SH-SY5Y (cell line): ENCODE data around the gene DDX28.

Experiments
- GATA2 ChIP-seq: IDR thresholded peaks from 2 replicates; pipeline ENCODE4 v1.6.1; 2011; ENCODE audit warnings: mild to moderate bottlenecking, low read depth, low read length
- GATA3 ChIP-seq: IDR thresholded peaks from 2 replicates; pipeline ENCODE4 v1.6.1; 2011; ENCODE audit warnings: low read depth, mild to moderate bottlenecking, low read length, moderate library complexity

The DDX28 gene

DNA sequence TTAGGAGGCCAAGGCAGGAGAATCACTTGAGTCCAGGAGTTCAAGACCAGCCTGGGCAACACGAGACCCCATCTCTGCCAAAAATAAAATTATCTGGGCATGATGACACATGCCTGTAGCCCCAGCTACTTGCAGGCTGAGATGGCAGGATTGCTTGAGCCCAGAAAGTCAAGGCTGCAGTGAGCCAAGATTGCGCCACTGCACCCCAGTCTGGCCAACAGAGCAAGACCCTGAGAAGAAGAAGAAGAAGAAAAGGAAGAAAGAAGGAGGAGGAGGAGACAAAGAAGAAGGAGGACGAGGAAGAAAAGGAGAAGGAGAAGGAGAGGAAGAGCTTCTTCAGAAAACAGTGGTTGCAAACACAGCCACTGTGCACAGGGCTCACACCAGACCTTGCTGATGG is 34.4 kb downstream of the DDX28 start:
- no peak for TF ChIP-seq GATA2
- no peak for TF ChIP-seq GATA3

DNA sequence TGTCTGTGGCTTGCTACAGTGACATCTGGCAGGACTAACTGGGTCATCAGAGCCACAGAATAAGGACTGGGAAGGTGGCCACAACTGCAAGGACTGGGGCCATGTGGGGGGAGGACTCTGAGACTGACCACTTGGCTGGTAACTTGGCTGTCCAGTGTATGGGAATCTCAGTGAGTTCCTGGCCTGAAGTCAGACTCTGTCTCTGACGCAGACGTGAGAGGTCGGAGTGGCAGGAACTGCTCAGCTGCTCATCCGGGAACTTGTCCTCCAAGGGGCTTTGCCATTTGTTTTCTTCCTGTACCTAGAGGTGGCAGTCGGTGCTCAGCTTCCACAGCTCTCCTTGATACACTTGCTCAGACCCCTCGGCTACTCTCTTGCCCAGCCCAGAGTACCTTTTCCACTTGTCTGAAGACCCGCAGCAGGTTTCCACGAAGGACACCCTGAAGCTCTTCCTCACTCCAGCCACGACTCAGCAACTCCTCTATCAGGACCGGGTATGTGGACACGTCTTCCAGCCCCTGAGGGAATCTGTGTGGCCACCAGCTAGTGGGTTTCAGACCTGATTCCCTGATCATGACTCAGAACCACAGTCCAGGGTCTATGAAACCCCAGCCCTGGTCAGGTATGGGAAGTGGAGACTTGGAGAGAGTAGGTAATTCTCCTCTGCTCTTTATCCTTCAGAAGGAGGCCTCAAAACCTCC is 35.4 kb downstream of the DDX28 start:
- no peak for TF ChIP-seq GATA2
- no peak for TF ChIP-seq GATA3

DNA sequence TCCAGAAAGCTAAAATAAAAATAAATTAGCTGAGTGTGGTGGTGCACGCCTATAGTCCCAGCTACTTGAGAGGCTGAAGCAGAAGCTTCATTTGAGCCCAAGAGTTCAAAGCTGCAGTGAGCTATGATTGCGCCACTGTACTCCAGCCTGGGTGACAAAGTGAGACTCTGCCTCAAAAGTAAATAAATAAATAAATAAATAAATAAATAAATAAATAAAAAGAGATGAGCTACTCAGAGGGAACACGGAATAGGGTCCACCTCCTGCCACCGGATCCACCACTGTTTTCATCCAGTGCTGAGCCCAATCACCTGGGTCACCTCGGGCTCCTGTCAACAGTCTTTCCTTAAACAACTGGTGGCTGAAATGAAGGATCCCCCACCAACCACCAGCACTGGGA is 36.1 kb downstream of the DDX28 start:
- no peak for TF ChIP-seq GATA2
- no peak for TF ChIP-seq GATA3

DNA sequence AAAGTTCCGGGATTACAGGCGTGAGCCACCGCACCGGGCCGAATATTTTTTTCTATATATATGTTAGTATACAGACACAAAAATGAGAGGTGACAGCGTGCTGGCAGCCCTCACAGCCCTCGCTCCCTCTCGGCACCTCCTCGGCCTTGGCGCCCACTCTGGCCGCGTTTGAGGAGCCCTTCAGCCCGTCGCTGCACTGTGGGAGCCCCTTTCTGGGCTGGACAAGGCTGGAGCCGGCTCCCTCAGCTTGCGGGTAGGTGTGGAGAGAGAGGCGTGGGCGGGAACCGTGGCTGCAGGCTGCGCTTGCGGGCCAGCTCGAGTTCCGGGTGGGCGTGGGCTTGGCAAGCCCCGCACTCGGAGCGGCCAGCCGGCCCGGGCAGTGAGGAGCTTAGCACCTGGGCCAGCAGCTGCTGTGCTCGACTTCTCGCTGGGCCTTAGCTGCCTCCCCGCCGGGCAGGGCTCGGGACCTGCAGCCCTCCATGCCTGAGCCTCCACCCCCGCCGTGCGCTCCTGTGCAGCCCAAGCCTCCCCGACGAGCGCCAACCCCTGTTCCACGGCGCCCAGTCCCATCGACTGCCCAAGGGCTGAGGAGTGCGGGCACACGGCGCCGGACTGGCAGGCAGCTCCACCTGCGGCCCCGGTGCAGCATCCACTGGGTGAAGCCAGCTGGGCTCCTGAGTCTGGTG is 40.9 kb downstream of the DDX28 start:
- TF ChIP-seq GATA2 (no peak), GATA3 (no peak)

DNA sequence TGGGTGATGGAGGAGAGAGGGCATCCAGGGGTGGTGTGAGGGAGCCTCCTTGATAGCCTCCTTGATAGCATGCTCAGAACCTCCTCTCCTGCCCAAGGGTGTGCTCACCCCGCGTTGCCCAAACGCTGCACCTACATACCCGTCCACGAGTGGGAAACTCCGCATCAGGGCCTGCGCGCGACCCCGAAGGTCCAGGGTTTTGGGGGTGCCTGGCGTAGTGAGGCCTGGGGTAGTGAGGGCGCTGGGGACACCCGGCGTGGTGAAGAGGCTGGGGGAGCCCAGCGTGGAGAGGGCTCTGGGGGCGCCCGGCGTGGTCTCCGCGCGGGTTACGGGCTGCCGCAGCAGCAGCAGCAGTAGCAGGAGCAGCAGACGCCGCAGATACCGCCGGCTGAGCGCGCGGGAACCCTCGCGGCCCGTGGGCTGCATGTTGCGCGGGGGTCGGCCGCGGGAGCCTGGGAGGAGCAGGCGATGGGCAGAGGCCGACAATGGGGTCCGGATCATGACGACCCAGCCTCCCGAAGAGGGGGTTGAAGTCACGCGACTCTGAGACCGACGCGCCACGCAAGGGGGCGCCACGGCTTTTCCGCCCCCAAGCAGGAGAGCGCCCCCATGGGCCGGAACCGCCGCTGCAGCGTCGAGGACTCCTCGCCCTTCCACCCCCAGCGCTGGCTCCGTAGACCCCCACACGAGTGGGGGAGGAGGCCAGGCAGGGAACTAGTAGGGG is 42.9 kb downstream of the DDX28 start, which contains the start of gene DPEP3:
TSS of gene DPEP3 (minus strand) at position 545 of the 724 bp plus-strand sequence. CDS start at position 426, 119 bp downstream.
- TF ChIP-seq GATA3 (no peak), GATA2 (no peak)

DNA sequence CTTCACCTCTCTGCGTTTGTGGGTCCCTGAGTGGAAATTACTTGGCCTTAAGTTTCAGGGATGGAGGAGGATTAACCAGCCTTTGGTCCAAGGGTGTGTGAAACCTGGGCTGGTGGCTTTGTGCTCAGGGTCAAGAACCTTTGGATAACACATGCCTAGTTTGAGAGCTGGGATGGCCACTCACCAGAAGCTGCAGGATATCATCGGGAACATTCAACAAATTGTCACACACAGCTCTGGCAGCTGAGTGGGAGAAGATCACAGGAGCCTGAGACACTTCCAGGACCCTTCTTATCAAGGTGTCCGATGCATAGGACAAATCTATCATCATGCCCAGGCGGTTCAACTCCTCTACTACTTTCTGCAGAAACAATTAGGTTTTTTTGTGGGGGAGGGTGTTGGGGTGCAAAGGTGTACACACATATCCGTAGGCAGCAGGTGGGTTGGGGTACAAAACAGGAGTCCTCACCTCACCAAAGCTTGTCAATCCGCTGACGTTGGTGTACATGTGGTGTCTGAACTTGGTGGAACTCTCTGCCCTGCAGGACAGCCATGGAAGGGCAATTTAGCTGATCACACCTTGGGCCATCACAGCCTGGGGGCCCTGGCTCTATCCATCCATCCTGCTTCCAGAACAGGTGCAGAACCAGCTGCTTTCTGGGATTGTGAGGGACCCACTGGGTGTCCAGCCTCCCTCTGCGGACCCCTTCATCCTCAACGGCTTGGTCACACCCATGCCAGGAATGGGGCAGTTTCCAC is 45.4 kb downstream of the DDX28 start:
- TF ChIP-seq GATA2 (no peak), GATA3 (no peak)

DNA sequence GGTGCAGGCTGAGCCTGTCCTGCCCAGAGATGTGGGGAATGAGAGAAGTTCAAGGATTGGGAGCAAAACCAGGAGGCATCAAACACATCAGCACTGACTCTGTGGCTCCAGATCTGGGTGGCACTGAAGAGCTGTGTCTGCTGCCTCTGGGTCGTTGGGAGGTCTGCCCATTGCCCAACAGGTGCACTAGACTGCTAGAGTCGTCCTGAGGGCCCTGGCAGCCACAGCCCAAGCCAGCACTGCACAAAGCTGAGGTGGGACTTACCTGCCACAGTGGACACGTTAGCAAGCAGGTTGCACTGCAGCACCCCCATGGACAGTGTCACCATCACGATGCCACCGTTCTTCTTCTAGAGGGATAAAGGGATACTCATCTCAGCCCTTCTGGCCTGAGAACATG is 46.0 kb downstream of the DDX28 start:
- TF ChIP-seq GATA2 (no peak), GATA3 (no peak)

DNA sequence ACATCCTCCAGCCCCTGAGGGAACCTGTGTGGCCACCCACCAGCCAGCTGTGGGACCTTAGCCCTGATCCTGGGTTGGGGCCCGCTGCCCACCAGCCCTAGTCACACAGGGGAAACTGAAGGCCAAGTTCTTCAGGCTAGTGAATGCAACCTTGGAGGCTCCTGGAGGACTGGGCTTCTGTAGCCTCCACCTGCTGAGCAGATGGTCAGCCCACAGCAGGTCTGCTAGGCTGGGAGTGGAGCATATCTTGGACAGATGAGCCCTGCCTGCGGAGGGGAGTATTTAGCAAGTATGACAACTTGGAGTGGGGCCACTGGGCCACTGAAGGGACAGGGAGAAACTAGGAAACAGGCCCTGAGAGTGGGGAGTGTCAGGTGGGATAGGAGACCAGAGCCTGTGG is 46.8 kb downstream of the DDX28 start:
- no peak for TF ChIP-seq GATA2
- no peak for TF ChIP-seq GATA3

DNA sequence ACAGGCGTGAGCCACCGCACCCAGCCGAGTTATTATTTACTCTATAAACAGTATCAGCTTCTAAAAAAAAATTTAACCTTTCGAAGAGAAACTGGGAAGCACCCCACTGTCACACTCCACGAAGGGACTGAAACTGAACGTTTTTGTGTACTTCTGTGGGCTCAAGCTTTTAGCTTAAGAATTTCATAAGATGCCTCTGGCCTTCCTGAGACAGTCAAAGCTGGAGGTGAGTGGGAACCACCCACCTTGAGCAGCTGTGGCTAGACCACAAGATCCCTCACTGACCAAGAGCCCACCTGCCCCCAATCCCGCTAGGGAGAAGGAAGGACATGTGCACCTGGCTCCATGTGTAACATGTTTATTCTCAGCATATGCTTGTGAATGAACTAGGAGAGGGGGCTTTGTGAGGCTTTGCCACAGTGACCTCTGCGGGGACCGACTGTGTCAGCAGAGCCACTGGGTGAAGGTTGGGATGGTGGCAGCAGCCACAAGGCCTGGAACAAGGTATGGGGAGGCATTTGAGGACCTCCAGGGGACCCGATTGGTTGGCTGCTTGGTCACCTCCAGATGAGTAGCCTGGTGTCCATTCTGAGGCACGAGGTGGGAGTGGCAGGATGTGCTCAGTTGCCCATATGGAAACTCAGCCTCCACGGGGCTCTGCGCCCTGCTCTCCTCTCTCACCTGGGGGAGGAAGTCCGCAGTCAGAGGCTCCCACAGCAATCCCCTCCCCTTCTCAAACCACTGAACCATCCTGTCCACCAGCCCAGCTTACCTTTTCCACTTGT is 47.5 kb downstream of the DDX28 start:
- no peak for TF ChIP-seq GATA2
- no peak for TF ChIP-seq GATA3

DNA sequence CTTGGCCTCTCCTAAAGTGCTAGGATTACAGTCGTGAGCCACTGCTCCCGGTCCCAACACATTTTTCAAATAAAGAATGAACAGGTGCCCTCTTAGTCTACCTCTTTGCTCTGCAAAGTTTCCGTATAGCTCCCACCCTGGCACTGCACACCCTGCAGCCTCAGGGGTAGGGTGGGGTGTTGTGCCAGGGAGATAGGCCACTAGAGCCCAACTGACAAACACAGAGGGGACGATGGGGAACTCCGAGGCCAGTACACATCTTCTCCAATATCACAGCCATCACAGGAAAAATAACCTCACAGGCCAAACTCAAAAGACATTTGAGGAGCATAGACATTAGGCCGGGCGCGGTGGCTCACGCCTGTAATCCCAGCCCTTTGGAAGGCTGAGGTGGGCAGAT is 51.9 kb downstream of the DDX28 start:
- TF ChIP-seq GATA3 = no peak
- TF ChIP-seq GATA2 = no peak
